Ovary (tissue), 9 donors: Measurements from ENCODE around the gene NID1. TPM values are rescaled to one million over a fixed set of nuclear protein-coding genes. Genes with fewer than 3 reads are reported as not detected.

Experiments
- DNase-seq, 5 donors: peaks; one replicate each; pipeline ENCODE4 v3.0.0-alpha.2; 2019 to 2020
- H3K27ac ChIP-seq, 2 donors: fragments of 200-600 bp; one replicate each; pipeline versions ENCODE4 v1.5.1 to v1.8.0; 2019 to 2022
- H3K27me3 ChIP-seq: fragments of 200-600 bp; one replicate; pipeline ENCODE4 v1.8.0; 2022
- H3K36me3 ChIP-seq: fragments of 200-600 bp; sonication (generic); one replicate; pipeline ENCODE4 v1.5.1; 2019
- H3K4me1 ChIP-seq: one replicate; pipeline ENCODE4 v1.8.1; 2013; ENCODE audit warnings: mild to moderate bottlenecking, moderate library complexity; ENCODE audit not compliant: insufficient read depth
- H3K4me3 ChIP-seq: fragments of 200-600 bp; sonication (generic); one replicate; pipeline ENCODE4 v1.5.1; 2017
- H3K9me3 ChIP-seq, 2 donors: fragments of 200-600 bp in 1 of 2; sonication (generic) in 1 of 2; one replicate each; pipeline versions ENCODE4 v1.5.1 to v1.8.1; 2013 to 2019; ENCODE audit warnings: mild to moderate bottlenecking in 1 of 2, moderate library complexity in 1 of 2
- EP300 ChIP-seq: sonication (generic); formaldehyde crosslinking; IDR thresholded peaks from one replicate; pipeline ENCODE4 v1.6.1; 2017; ENCODE audit warnings: antibody characterized with exemption
- POLR2A ChIP-seq: fragments of 450-650 bp; IDR thresholded peaks from one replicate; pipeline ENCODE4 v1.6.1; 2017; ENCODE audit warnings: antibody characterized with exemption, mild to moderate bottlenecking, moderate library complexity
- WGBS, 3 donors: extraction: QIAGEN DNeasy Blood & Tissue Kit in 1 of 3; methylation state at CpG; one replicate each; pipeline versions ENCODE4 v1.1.5 to v1.1.7; 2013 to 2017; 5-methylcytosine and 5-hydroxymethylcytosine counted together
- intact Hi-C, 4 donors: fragments of 100-400 bp; cut with DNase I; formaldehyde crosslinking; loops; one replicate each; pipeline versions ENCODE4 v1.11.0 to v1.15.1; 2022 to 2023
- polyA plus RNA-seq, 2 donors: library from polyadenylated mRNA; stranded (reverse); fragments of 200-250 nt in 1 of 2; fragments of 350-450 nt in 1 of 2; fragmentation: Illumina TruSeq in 1 of 2; extraction: RNeasy Lipid Tissue Mini Kit (QIAGEN cat#74804) in 1 of 2; gene quantifications; one replicate each; pipeline ENCODE4 v1.2.3, GENCODE V29; 2013 to 2014
- total RNA-seq, 7 donors: library from RNA; depleted of rRNA in 2 of 7; stranded (reverse); fragments of >200 nt in 2 of 7; fragmentation: NEBNext Ultra II Directional in 3 of 7; extraction: Animal tissue kit (Norgen Biotek cat#: 25700) in 3 of 7; gene quantifications; one replicate each; pipeline versions ENCODE4 v1.1.0 to v1.2.4, GENCODE V29; 2016 to 2023
- TF ChIP-seq, protein P1 (sequence below), 3 donors: fragments of 450-650 bp in 2 of 3; fragments of 200-600 bp in 1 of 3; IDR thresholded peaks; one replicate each; pipeline versions ENCODE4 v1.5.1 to v1.8.0; 2016 to 2022; ENCODE audit warnings: antibody characterized with exemption in 3 of 3, mild to moderate bottlenecking in 1 of 3
- donor health status: DM: no; HTN: no; CAD: no; lungs with moderate emphysema.
- donor health status: DM: no; HTN: no; CAD: no.
- donor health status: Bipolar disorder and iron deficiency.
- donor health status: DM: yes; HTN: yes; CAD: no.
- donor health status: DM: no; HTN: no; CAD: no.
- donor health status: DM: yes; HTN: yes; CAD: no.

The NID1 gene
- total and polyA plus RNA-seq, 9 donors = 59.2 to 147 (median 76.4) TPM

DNA sequence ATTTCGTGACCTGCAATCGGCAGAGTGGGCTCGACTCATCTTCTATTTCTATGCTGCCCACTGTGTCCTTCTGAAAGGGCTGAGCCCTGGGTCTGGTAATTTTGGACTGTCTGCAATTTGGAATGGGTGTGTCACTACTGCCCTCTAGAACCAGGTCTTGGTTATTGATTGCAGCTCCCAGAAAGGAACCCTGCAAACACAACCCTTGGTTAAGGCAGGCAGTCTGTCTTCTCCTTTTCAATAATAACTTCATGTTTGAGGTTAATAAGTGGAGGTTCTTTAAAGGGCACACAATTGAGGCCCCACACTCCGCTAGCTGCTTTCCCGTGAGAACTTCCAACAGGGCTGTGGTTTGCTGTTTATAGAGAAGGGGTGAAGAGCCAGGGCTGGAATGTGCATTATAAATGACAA, 118.3 kb downstream of the NID1 start:
- Histone ChIP-seq H3K27ac (no peak overlapping the region), H3K27me3 (no peaks in the 10 kb centered on the region), H3K4me1 (peaks cover 5% of the 10 kb centered on the region), H3K4me3 (no peak overlapping the region), H3K36me3 (no peaks in the 10 kb centered on the region), H3K9me3 (no peaks in the 10 kb centered on the region)
- no peak for DNase-seq
- intact Hi-C loops = no loop called here
- TF ChIP-seq, protein P1, sequence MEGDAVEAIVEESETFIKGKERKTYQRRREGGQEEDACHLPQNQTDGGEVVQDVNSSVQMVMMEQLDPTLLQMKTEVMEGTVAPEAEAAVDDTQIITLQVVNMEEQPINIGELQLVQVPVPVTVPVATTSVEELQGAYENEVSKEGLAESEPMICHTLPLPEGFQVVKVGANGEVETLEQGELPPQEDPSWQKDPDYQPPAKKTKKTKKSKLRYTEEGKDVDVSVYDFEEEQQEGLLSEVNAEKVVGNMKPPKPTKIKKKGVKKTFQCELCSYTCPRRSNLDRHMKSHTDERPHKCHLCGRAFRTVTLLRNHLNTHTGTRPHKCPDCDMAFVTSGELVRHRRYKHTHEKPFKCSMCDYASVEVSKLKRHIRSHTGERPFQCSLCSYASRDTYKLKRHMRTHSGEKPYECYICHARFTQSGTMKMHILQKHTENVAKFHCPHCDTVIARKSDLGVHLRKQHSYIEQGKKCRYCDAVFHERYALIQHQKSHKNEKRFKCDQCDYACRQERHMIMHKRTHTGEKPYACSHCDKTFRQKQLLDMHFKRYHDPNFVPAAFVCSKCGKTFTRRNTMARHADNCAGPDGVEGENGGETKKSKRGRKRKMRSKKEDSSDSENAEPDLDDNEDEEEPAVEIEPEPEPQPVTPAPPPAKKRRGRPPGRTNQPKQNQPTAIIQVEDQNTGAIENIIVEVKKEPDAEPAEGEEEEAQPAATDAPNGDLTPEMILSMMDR (IDR thresholded peaks at IDR 0.05) = no peak
- TF ChIP-seq EP300 (no peak), POLR2A (no peak)
- WGBS, 3 donors = 69 to 79% (median 75%) methylated on average over 5 of the region's 5 CpGs

GRCh38 chr1:235945775-235946570, 118.9 kb downstream of the NID1 start:
- Histone ChIP-seq H3K27ac (no peak overlapping the region), H3K4me1 (peaks cover 5% of the 10 kb centered on the region), H3K9me3 (no peaks in the 10 kb centered on the region), H3K36me3 (no peaks in the 10 kb centered on the region), H3K27me3 (no peaks in the 10 kb centered on the region), H3K4me3 (no peak overlapping the region)
- TF ChIP-seq, protein P1 (IDR thresholded peaks at IDR 0.05) = no peak
- TF ChIP-seq EP300 (no peak), POLR2A (no peak)
- DNase-seq = no peak
- 92 to 96% (median 94%) methylated on average over 15 of the region's 15 CpGs for WGBS, 3 donors
- intact Hi-C loops = no loop called here

DNA sequence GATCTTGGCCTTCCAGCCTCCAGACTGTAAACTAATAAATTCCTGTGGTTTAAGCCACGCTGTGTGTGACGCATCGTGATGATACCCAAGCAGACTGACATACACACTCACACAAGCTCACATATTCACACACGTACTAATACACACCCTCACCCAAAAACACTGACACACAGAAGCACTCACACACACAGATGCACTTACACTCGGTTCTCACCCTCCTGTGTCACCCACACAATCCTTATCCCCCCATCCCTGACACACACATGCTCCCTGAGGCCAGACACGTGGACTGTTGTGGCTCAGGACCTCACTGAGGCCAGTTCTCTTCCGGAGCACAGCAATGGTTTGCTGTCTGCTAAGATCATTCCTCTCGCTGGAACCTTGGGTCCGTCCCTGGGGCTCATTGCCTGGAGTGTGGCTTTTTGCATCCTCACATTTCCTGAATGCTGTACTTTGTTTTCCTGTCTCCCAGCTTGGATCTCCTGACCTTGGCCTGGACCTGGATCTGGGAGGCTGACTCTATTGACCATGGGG, 121.2 kb downstream of the NID1 start:
- Histone ChIP-seq H3K27ac (no peak overlapping the region), H3K27me3 (no peaks in the 10 kb centered on the region), H3K36me3 (no peaks in the 10 kb centered on the region), H3K4me1 (peaks cover 5% of the 10 kb centered on the region), H3K4me3 (no peak overlapping the region), H3K9me3 (no peaks in the 10 kb centered on the region)
- intact Hi-C loops = no loop called here
- DNase-seq = no peak
- 42 to 57% (median 48%) methylated on average over 9 of the region's 9 CpGs for WGBS, 3 donors
- TF ChIP-seq POLR2A (no peak), EP300 (no peak)
- TF ChIP-seq, protein P1 (IDR thresholded peaks at IDR 0.05) = no peak

GRCh38 chr1:235942979-235943575, 121.8 kb downstream of the NID1 start:
- no peaks in the 10 kb centered on the region for H3K36me3 ChIP-seq
- no peak for TF ChIP-seq EP300
- TF ChIP-seq, protein P1 (IDR thresholded peaks at IDR 0.05) = no peak
- TF ChIP-seq POLR2A = no peak
- no peaks in the 10 kb centered on the region for H3K27me3 ChIP-seq
- no peaks in the 10 kb centered on the region for H3K9me3 ChIP-seq
- H3K27ac ChIP-seq = no peak overlapping the region
- H3K4me3 ChIP-seq = no peak overlapping the region
- WGBS, 3 donors = 92 to 97% (median 96%) methylated on average over 6 of the region's 6 CpGs
- intact Hi-C loops = no loop called here
- DNase-seq = no peak
- H3K4me1 ChIP-seq = peaks cover 5% of the 10 kb centered on the region
